PC-3 (cell line): ENCODE data around the gene TTC23. TPM values are rescaled to one million over a fixed set of nuclear protein-coding genes. Genes with fewer than 3 reads are reported as not detected.

Experiments
- ATAC-seq: fragments of 200-7000 bp; cut with Tn5 transposase; 2 replicates; pipeline ENCODE4 v1.9.1; 2020; ENCODE audit warnings: mild to moderate bottlenecking, moderate library complexity
- BruUV-seq: library from RNA; stranded (reverse); fragments of 400-500 nt; replicated peaks from 2 replicates; lab custom pipeline; 2021; lab: Mats Ljungman, UMichigan
- CTCF ChIA-PET: fragments of 300-600 bp; sonication (Branson Sonifier 250); formaldehyde crosslinking; loops from one replicate; lab custom pipeline; 2022; ENCODE audit warnings: antibody characterized with exemption; lab: Charles Lee
- POLR2A ChIA-PET: fragments of 300-600 bp; sonication (Branson Sonifier 250); formaldehyde crosslinking; loops from one replicate; lab custom pipeline; 2022; ENCODE audit warnings: antibody characterized with exemption; ENCODE audit not compliant: unreplicated experiment; lab: Charles Lee
- DNase-seq: peaks from one replicate; pipeline ENCODE4 v3.0.0-alpha.2; 2015
- H2AFZ ChIP-seq: fragments of 300-600 bp; sonication (generic); 2 replicates; pipeline ENCODE4 v1.6.0; 2016; ENCODE audit warnings: antibody characterized with exemption, low read length
- H3F3A ChIP-seq: fragments of 300-600 bp; sonication (generic); one replicate; pipeline ENCODE4 v1.6.0; 2017; ENCODE audit warnings: antibody characterized with exemption, low read length, control low read depth, mild to moderate bottlenecking; ENCODE audit not compliant: unreplicated experiment
- H3K27ac ChIP-seq: fragments of 300-600 bp; sonication (generic); 2 replicates; pipeline ENCODE4 v1.5.1; 2016; ENCODE audit warnings: mild to moderate bottlenecking, low read length
- H3K27me3 ChIP-seq: fragments of 300-600 bp; sonication (generic); 2 replicates; pipeline ENCODE4 v1.6.1; 2016; ENCODE audit warnings: low read length, mixed read lengths
- H3K36me3 ChIP-seq: fragments of 300-600 bp; sonication (generic); 2 replicates; pipeline ENCODE4 v1.6.1; 2016; ENCODE audit warnings: low read depth, mixed run types, low read length, mixed read lengths
- H3K4me1 ChIP-seq: fragments of 300-600 bp; sonication (generic); 2 replicates; pipeline ENCODE4 v1.5.1; 2016; ENCODE audit warnings: low read length; ENCODE audit not compliant: insufficient read depth
- H3K4me2 ChIP-seq: fragments of 300-600 bp; sonication (generic); 2 replicates; pipeline ENCODE4 v1.6.0; 2016; ENCODE audit warnings: low read length
- H3K4me3 ChIP-seq: fragments of 300-600 bp; sonication (generic); 2 replicates; pipeline ENCODE4 v1.5.1; 2016; ENCODE audit warnings: mild to moderate bottlenecking, low read length, mixed read lengths
- H3K79me2 ChIP-seq: fragments of 300-600 bp; sonication (generic); 2 replicates; pipeline ENCODE4 v1.6.1; 2017; ENCODE audit warnings: low read length, mixed read lengths
- H3K9ac ChIP-seq: fragments of 300-600 bp; sonication (generic); 2 replicates; pipeline ENCODE4 v1.6.0; 2016; ENCODE audit warnings: mild to moderate bottlenecking, low read length
- H3K9me2 ChIP-seq: fragments of 300-600 bp; sonication (generic); replicated peaks from 2 replicates; pipeline ENCODE4 v1.6.1; 2016; ENCODE audit warnings: mixed run types, low read length, mixed read lengths
- H3K9me3 ChIP-seq: fragments of 300-600 bp; sonication (generic); 2 replicates; pipeline ENCODE4 v1.6.1; 2016; ENCODE audit warnings: low read length, mixed read lengths
- H4K20me1 ChIP-seq: fragments of 300-600 bp; sonication (generic); 2 replicates; pipeline ENCODE4 v1.6.1; 2016; ENCODE audit warnings: low read length, mixed read lengths
- CTCF ChIP-seq: fragments of 300-600 bp; sonication (generic); conservative IDR thresholded peaks from 2 replicates; pipeline ENCODE4 v1.5.1; 2017; ENCODE audit warnings: antibody characterized with exemption, low read depth, mild to moderate bottlenecking, low read length
- EZH2 ChIP-seq: fragments of 300-600 bp; sonication (generic); IDR thresholded peaks from one replicate; pipeline ENCODE4 v1.6.1; 2017; ENCODE audit warnings: antibody characterized with exemption, mild to moderate bottlenecking, low read length; ENCODE audit not compliant: unreplicated experiment
- EZH2phosphoT487 ChIP-seq: fragments of 300-600 bp; sonication (generic); IDR thresholded peaks from 2 replicates; pipeline ENCODE4 v1.6.1; 2018; ENCODE audit warnings: mild to moderate bottlenecking, antibody characterized with exemption, low read length, borderline replicate concordance
- intact Hi-C: fragments of 100-400 bp; cut with micrococcal nuclease; formaldehyde crosslinking; loops from 2 replicates; pipeline ENCODE4 v1.9.0; 2023
- total RNA-seq: library from RNA; depleted of rRNA; stranded (reverse); fragments of >200 nt; gene quantifications from 2 replicates; pipeline ENCODE4 v1.2.3, GENCODE V29; 2014

TTC23 gene
- total RNA-seq, 1 experiment from 2014 or later = 10.4 TPM

- no peaks in the 10 kb centered on the region for H3F3A ChIP-seq
- no peaks in the 10 kb centered on the region for H3K4me1 ChIP-seq
- H3K36me3 ChIP-seq = no peaks in the 10 kb centered on the region
- no peaks in the 10 kb centered on the region for H3K79me2 ChIP-seq
- CTCF ChIA-PET = no interaction called here
- no TSS peak for BruUV-seq
- no peak overlapping the region for H3K4me2 ChIP-seq
- no peaks in the 10 kb centered on the region for H4K20me1 ChIP-seq
- POLR2A ChIA-PET = no interaction called here
- no peak overlapping the region for H3K27ac ChIP-seq
- no peak for ATAC-seq
- H3K27me3 ChIP-seq = no peaks in the 10 kb centered on the region
- no peaks in the 10 kb centered on the region for H3K9me3 ChIP-seq
- H2AFZ ChIP-seq = no peak overlapping the region
- H3K9ac ChIP-seq = no peak overlapping the region
- no peak overlapping the region for H3K4me3 ChIP-seq
- DNase-seq = no peak
- H3K9me2 ChIP-seq = no peaks in the 10 kb centered on the region
- intact Hi-C loops = no loop called here
- no peak for TF ChIP-seq CTCF
- TF ChIP-seq EZH2phosphoT487 = no peak
- TF ChIP-seq EZH2 = no peak
Observed at GRCh38 chr15:99275525-99276128, 26.2 kb upstream of the TTC23 start.

GRCh38 chr15:99275061-99275460 is 25.7 kb upstream of the TTC23 start:
- Histone ChIP-seq H3K27ac (no peak overlapping the region), H4K20me1 (no peaks in the 10 kb centered on the region), H3K9me2 (no peaks in the 10 kb centered on the region), H3K4me1 (no peaks in the 10 kb centered on the region), H2AFZ (no peak overlapping the region), H3F3A (no peaks in the 10 kb centered on the region), H3K4me2 (no peak overlapping the region), H3K9me3 (no peaks in the 10 kb centered on the region), H3K9ac (no peak overlapping the region), H3K27me3 (no peaks in the 10 kb centered on the region), H3K4me3 (no peak overlapping the region), H3K36me3 (no peaks in the 10 kb centered on the region), H3K79me2 (no peaks in the 10 kb centered on the region)
- CTCF ChIA-PET = no interaction called here
- ATAC-seq = no peak
- no peak for DNase-seq
- POLR2A ChIA-PET = no interaction called here
- TF ChIP-seq EZH2 (no peak), EZH2phosphoT487 (no peak), CTCF (no peak)
- no TSS peak for BruUV-seq
- intact Hi-C loops = no loop called here

- Histone ChIP-seq H3F3A (no peaks in the 10 kb centered on the region), H3K9me3 (no peaks in the 10 kb centered on the region), H3K9ac (no peak overlapping the region), H3K27me3 (no peaks in the 10 kb centered on the region), H3K79me2 (no peaks in the 10 kb centered on the region), H2AFZ (no peak overlapping the region), H3K4me2 (no peak overlapping the region), H3K9me2 (no peaks in the 10 kb centered on the region), H3K27ac (no peak overlapping the region), H3K4me1 (no peaks in the 10 kb centered on the region), H3K4me3 (no peak overlapping the region), H4K20me1 (no peaks in the 10 kb centered on the region), H3K36me3 (no peaks in the 10 kb centered on the region)
- ATAC-seq = no peak
- ChIA-PET POLR2A (no interaction called here), CTCF (interaction anchor here (0.6 kb wide), 1 partner anchor 206 kb away, joined by 3 read pairs; no protein-coding TSS in a partner anchor)
- intact Hi-C loops = loop anchor here (5.0 kb wide), 2 partner anchors 428 to 458 kb away; partner anchors contain the start of gene LYSMD4
- TF ChIP-seq CTCF = no peak
- no peak for TF ChIP-seq EZH2
- TF ChIP-seq EZH2phosphoT487 = no peak
- BruUV-seq = no TSS peak
- DNase-seq = no peak
Observed at GRCh38 chr15:99273801-99274200, 24.4 kb upstream of the TTC23 start.
